ENCODE results near the gene HRH4.

HRH4 gene

GRCh38 chr18:24515721-24516120, 55.3 kb downstream of the HRH4 start:
- no peak for DNase-seq

DNA sequence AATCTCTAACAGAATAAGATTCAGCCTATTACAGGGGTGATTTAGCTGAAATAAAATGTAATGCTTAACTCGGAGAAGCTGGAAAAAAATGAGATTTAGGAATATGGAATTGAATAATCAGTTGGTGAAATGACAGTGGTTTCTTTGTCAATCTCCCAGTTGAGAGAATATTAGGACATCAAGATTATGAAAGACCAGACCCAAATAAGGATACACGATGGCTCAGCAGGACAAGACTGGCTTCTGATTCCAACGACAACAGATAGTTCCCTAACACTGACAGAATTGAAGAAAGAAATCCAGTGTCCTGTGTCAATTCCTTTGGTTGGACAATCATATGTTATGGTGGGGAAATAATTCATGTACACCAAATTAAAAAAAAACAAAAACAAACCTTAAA, 55.8 kb downstream of the HRH4 start:
- DNase-seq = no peak

- no peak for DNase-seq
These were observed 57.1 kb downstream of the HRH4 start for GRCh38 chr18:24517554-24517953.

- no peak for DNase-seq
These were observed 58.2 kb downstream of the HRH4 start for GRCh38 chr18:24518596-24518995.
